Measurements from ENCODE around the gene TPD52L3. TPM values are rescaled to one million over a fixed set of nuclear protein-coding genes. Genes with fewer than 3 reads are reported as not detected.

Gene TPD52L3
- total RNA-seq, 2 donors from 2014 or later, result 8.4 TPM; not detected in 1

- Histone ChIP-seq H3K4me1 (replicated peaks) (no peaks in the 10 kb centered on the region), H3K27ac (no peak overlapping the region), H3K9me3 (no peaks in the 10 kb centered on the region), H3K36me3 (no peaks in the 10 kb centered on the region), H3K27me3 (replicated peaks; ENCODE audit: insufficient read depth) (no peaks in the 10 kb centered on the region), H3K4me3 (no peak overlapping the region)
- TF ChIP-seq CTCF (IDR thresholded peaks at IDR 0.05) (no peak), POLR2A (IDR thresholded peaks at IDR 0.05) (no peak), POLR2AphosphoS5 (IDR thresholded peaks at IDR 0.05) (no peak)
- intact Hi-C loops (cut with DNase I), result loop anchor here (5.0 to 10.0 kb wide), 2 partner anchors 216 to 293 kb away; partner anchors contain the start of gene GLDC
- no peak for DNase-seq (ENCODE audit: low spot score)
These were observed 23.6 kb downstream of the TPD52L3 start for GRCh38 chr9:6351737-6352136.

GRCh38 chr9:6354072-6354686, 26.0 kb downstream of the TPD52L3 start:
- intact Hi-C loops (cut with DNase I), result loop anchor here (5.0 to 10.0 kb wide), 2 partner anchors 213 to 291 kb away; partner anchors contain the start of gene GLDC
- 38% methylated on average over 3 of the region's 3 CpGs for WGBS
- no peaks in the 10 kb centered on the region for H3K27me3 ChIP-seq (replicated peaks; ENCODE audit: insufficient read depth)
- H3K27ac ChIP-seq, result no peak overlapping the region
- no peak overlapping the region for H3K4me3 ChIP-seq
- TF ChIP-seq CTCF (IDR thresholded peaks at IDR 0.05) (peak; percentile 39 to 79 (median 76)), POLR2AphosphoS5 (IDR thresholded peaks at IDR 0.05) (no peak), POLR2A (IDR thresholded peaks at IDR 0.05) (no peak)
- H3K4me1 ChIP-seq (replicated peaks), result no peaks in the 10 kb centered on the region
- DNase-seq (ENCODE audit: low spot score), result no peak
- H3K36me3 ChIP-seq, result no peaks in the 10 kb centered on the region
- H3K9me3 ChIP-seq, result no peaks in the 10 kb centered on the region

- Histone ChIP-seq H3K9me3 (no peaks in the 10 kb centered on the region), H3K4me3 (no peak overlapping the region), H3K27me3 (replicated peaks; ENCODE audit: insufficient read depth) (no peaks in the 10 kb centered on the region), H3K36me3 (no peaks in the 10 kb centered on the region), H3K27ac (no peak overlapping the region), H3K4me1 (replicated peaks) (no peaks in the 10 kb centered on the region)
- WGBS, result 58% methylated on average over 2 of the region's 2 CpGs
- TF ChIP-seq POLR2A (IDR thresholded peaks at IDR 0.05), result no peak
- no peak for TF ChIP-seq POLR2AphosphoS5 (IDR thresholded peaks at IDR 0.05)
- no peak for TF ChIP-seq CTCF (IDR thresholded peaks at IDR 0.05)
- intact Hi-C loops (cut with DNase I), result loop anchor here (10.0 kb wide), 1 partner anchor 289 kb away; the partner anchor contains the start of gene GLDC
- no peak for DNase-seq (ENCODE audit: low spot score)
These were observed 27.6 kb downstream of the TPD52L3 start for GRCh38 chr9:6355728-6356127.

- Histone ChIP-seq H3K4me3 (no peak overlapping the region), H3K9me3 (no peaks in the 10 kb centered on the region), H3K36me3 (no peaks in the 10 kb centered on the region), H3K27me3 (replicated peaks; ENCODE audit: insufficient read depth) (no peaks in the 10 kb centered on the region), H3K27ac (no peak overlapping the region), H3K4me1 (replicated peaks) (no peaks in the 10 kb centered on the region)
- TF ChIP-seq POLR2A (IDR thresholded peaks at IDR 0.05), result no peak
- TF ChIP-seq CTCF (IDR thresholded peaks at IDR 0.05), result no peak
- no peak for TF ChIP-seq POLR2AphosphoS5 (IDR thresholded peaks at IDR 0.05)
- intact Hi-C loops (cut with DNase I), result loop anchor here (10.0 kb wide), 1 partner anchor 288 kb away; the partner anchor contains the start of gene GLDC
- no peak for DNase-seq (ENCODE audit: low spot score)
- 91% methylated on average over 1 of the region's 1 CpG for WGBS
These were observed 28.3 kb downstream of the TPD52L3 start for GRCh38 chr9:6356441-6356840.

GRCh38 chr9:6356904-6357303, 28.7 kb downstream of the TPD52L3 start:
- Histone ChIP-seq H3K4me3 (no peak overlapping the region), H3K36me3 (no peaks in the 10 kb centered on the region), H3K4me1 (replicated peaks) (no peaks in the 10 kb centered on the region), H3K27me3 (replicated peaks; ENCODE audit: insufficient read depth) (no peaks in the 10 kb centered on the region), H3K27ac (no peak overlapping the region), H3K9me3 (no peaks in the 10 kb centered on the region)
- WGBS, result 100% methylated on average over 1 of the region's 1 CpG
- no peak for TF ChIP-seq POLR2A (IDR thresholded peaks at IDR 0.05)
- TF ChIP-seq POLR2AphosphoS5 (IDR thresholded peaks at IDR 0.05), result no peak
- no peak for TF ChIP-seq CTCF (IDR thresholded peaks at IDR 0.05)
- no peak for DNase-seq (ENCODE audit: low spot score)
- intact Hi-C loops (cut with DNase I), result loop anchor here (10.0 kb wide), 1 partner anchor 288 kb away; the partner anchor contains the start of gene GLDC

Measured in prostate gland (tissue), 2 donors.